Thyroid gland (tissue), 4 donors: ENCODE results near the gene TGFB1.

Experiments used
- POLR2A ChIP-seq, 2 donors: fragments of 450-650 bp; IDR thresholded peaks; one replicate each; pipeline ENCODE4 v1.6.1; 2017; ENCODE audit warnings: antibody characterized with exemption in 2 of 2, mild to moderate bottlenecking in 2 of 2, moderate library complexity in 1 of 2
- TF ChIP-seq, protein P1 (sequence below), 6 experiments: fragments of 200-600 bp in 3 of 6; fragments of 450-650 bp in 3 of 6; sonication (generic) in 3 of 6; IDR thresholded peaks; one replicate each; pipeline ENCODE4 v1.5.1; 2016 to 2019; ENCODE audit warnings: antibody characterized with exemption in 6 of 6, mild to moderate bottlenecking in 2 of 6, inconsistent platforms in 1 of 6, moderate library complexity in 1 of 6

DNA sequence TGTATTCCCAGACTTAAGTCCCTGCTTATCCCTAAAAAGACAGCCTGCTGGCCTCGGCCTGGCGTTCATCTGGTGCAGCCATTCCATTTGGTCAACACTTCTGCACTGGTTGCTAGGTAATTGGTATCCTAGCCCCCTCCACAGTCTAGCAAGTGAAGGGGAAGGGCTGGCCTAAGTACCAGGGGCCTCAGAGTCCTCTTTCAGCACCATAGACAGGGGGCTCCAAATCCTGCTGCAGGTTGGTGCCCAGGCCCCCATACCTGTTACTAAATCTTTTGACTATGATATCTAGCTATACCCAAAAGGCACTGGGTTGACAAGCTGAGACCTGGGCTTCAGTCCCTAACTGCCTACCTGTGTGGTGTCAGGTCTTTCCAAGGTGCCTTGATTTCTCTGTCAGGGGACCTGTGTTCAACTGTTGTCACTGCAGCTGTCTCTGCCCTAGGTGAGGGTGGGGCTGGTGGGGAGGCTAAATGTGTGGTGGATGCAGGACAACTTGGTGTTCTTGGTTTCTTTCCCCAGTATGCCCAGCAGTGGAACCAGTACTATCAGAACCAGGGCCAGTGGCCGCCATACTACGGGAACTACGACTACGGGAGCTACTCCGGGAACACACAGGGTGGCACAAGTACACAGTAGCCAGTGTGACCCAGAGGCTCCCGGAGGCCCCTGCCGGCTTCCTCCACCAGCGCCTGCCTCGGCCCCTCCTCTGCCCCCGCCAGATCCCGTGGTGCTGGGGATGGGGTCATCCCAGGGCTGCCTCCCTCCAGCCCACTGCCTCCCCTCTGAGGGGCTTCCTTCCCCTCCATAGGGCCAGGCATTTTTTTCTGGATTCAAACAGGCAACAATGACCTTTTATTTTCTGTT, 47.6 kb downstream of the TGFB1 start:
- TF ChIP-seq, protein P1, sequence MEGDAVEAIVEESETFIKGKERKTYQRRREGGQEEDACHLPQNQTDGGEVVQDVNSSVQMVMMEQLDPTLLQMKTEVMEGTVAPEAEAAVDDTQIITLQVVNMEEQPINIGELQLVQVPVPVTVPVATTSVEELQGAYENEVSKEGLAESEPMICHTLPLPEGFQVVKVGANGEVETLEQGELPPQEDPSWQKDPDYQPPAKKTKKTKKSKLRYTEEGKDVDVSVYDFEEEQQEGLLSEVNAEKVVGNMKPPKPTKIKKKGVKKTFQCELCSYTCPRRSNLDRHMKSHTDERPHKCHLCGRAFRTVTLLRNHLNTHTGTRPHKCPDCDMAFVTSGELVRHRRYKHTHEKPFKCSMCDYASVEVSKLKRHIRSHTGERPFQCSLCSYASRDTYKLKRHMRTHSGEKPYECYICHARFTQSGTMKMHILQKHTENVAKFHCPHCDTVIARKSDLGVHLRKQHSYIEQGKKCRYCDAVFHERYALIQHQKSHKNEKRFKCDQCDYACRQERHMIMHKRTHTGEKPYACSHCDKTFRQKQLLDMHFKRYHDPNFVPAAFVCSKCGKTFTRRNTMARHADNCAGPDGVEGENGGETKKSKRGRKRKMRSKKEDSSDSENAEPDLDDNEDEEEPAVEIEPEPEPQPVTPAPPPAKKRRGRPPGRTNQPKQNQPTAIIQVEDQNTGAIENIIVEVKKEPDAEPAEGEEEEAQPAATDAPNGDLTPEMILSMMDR (IDR thresholded peaks at IDR 0.05): no peak
- no peak for TF ChIP-seq POLR2A (IDR thresholded peaks at IDR 0.05)
